ENCODE data around the gene GSK3B. TPM values are rescaled to one million over a fixed set of nuclear protein-coding genes. Genes with fewer than 3 reads are reported as not detected.
"Not testable (repeated sequence)": the region's sequence is repeated elsewhere in the genome, so short reads cannot be mapped to it uniquely, and the experiment has no call there.

Gene GSK3B
- total RNA-seq, 1 experiment from 2014 or later, result 55.2 TPM

DNA sequence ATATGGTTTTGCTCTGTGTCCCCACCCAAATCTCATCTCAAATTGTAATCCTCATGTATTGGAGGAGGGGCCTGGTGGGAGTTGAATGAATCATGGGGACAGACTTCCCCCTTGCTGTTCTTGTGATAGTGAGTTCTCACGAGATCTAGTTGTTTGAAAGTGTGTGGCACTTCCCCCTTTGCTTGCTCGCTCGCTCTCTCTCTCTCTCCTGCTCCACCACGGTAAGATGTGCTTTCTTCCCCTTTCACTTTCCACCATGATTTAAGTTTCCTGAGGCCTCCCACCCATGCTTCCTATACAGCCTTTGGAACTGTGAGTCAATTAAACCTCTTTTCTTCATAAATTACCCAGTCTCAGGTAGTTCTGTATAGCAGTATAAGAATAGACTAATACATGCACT, 60.7 kb downstream of the GSK3B start:
- no peak for DNase-seq (ENCODE audit: low read depth, low spot score)
- in situ Hi-C loops (cut with HindIII; ENCODE audit: low pct_unique_long_range_greater_than_20kb, low sequenced_read_pairs), result no loop called here

DNA sequence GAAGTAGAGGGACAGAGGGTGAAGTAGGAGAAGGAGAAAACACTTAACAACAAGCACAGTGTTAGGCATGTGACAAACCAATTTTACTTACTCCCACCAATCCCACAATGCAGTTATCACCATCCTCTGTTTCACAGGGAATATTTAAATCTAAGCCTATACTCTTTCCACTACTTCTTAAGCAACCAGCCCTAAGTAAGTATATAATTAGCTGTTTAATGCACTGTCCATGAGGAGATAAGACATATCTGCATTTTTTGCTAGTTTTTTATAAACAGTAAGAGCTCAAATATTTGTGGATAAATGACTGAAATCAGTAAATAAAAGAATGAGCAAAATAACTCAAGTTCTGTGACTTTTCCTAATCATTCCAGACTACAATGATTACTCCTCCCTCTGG, 62.7 kb downstream of the GSK3B start:
- no peak for DNase-seq (ENCODE audit: low read depth, low spot score)
- in situ Hi-C loops (cut with HindIII; ENCODE audit: low pct_unique_long_range_greater_than_20kb, low sequenced_read_pairs), result no loop called here

DNA sequence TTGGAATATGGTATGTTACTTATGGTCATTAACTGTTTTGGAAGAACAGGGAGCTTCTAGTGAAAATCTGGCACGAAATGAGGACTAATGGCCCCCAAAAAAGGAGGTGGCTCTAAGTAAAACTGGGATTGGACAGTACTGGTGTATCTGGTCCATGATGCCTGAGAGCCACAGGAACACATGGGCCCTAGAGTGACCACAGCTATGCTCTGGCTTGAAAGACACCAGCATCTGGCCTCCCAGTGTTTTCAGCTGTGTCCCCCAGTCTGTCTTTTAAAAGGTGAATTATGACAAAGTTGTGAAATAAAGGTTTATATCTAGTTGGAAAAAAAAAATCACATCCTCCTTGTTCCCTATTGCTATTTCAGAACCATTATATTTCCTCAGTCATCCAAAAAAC, 64.5 kb downstream of the GSK3B start:
- in situ Hi-C loops (cut with HindIII; ENCODE audit: low pct_unique_long_range_greater_than_20kb, low sequenced_read_pairs), result no loop called here
- DNase-seq (ENCODE audit: low read depth, low spot score), result no peak

DNA sequence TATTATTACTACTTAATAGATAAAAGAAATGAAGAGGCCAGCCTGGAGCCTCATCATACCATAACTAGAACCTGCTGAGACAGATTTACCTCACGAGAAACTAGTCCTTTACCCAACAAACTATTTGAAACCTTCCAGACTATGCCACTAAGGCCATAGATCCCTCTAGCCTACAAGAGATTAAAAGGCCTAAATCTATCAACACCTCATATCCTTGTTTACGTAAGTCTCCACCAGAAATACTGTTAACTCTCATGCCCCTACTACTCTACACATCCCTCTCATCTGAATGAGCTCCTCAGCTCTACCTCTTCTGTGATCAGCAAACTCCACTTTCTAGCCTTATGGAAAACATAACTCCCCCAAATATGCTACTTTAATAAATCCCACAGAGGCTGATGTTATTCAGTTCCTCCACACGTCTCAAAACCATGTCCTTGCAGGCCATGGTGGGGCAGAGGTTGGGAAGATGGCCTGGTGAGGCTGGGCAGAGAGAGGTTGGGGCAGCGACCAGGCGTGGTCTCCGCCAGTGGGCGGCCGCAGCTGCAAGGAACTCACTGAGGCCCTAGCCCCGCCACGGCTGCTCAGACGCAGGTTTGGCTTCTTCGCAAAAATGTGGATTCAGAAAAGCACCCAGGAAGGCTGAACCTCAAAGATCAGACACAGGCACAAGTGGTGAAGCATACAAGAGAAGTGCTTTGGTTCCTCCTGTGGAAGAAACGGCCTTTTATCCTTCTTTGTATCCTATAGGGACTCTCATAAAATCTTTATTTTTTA, 65.8 kb downstream of the GSK3B start:
- no peak for DNase-seq (ENCODE audit: low read depth, low spot score)
- in situ Hi-C loops (cut with HindIII; ENCODE audit: low pct_unique_long_range_greater_than_20kb, low sequenced_read_pairs), result no loop called here

DNA sequence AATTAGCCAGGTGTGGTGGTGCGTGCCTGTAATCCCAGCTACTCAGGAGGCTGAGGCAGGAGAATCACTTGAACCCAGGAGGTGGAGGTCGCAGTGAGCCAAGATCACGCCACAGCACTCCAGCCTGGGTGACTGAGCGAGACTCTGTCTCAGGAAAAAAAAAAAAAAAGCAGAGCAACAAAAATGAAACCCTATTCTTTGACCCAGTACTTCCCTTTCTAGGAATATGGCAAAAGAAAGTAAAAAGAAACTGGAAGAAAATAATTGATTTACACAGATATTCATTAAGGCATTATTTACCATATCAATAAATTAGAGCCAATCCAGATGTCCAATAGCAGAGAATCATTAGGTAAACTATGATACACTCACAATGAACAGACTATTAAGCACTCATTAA, 67.0 kb downstream of the GSK3B start:
- in situ Hi-C loops (cut with HindIII; ENCODE audit: low pct_unique_long_range_greater_than_20kb, low sequenced_read_pairs), result no loop called here
- DNase-seq (ENCODE audit: low read depth, low spot score), result no peak

DNA sequence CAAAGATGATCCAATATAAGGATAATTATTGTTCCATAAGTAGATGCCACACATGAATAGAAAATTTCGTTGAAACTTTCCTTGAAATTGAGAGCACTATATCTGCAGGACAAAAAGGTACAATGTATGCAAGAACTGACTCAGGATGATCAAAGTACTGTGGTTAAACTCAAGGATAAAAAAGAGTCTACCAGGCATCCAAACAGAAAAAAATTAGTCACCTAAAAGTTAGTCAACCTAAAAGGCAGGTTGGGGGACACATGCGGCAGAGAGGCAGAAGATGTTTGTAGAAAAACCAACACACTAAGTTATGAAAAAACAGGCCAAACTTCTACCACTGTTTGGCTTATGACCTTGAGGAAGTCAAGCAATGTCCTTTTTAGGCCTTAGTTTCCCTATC, 68.7 kb downstream of the GSK3B start:
- no peak for DNase-seq (ENCODE audit: low read depth, low spot score)
- in situ Hi-C loops (cut with HindIII; ENCODE audit: low pct_unique_long_range_greater_than_20kb, low sequenced_read_pairs), result no loop called here

DNA sequence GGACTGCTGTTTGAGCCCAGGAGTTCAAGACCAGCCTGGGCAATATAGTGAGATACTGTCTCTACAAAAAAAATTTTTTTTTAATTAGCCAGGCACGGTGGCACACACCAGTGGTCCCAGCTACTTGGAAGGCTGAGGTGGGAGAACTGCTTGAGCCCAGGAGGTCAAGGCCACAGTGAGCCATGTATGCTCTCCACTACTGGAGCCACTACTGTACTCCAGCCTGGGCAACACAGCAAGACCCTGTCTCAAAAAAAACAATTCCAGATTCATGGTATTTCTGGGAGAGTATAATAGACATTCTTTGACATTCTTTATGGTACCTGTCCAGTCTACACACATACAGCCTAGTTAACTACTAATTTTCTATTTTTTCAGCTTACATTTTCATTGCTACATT, 70.1 kb downstream of the GSK3B start:
- in situ Hi-C loops (cut with HindIII; ENCODE audit: low pct_unique_long_range_greater_than_20kb, low sequenced_read_pairs), result no loop called here
- DNase-seq (ENCODE audit: low read depth, low spot score), result no peak

DNA sequence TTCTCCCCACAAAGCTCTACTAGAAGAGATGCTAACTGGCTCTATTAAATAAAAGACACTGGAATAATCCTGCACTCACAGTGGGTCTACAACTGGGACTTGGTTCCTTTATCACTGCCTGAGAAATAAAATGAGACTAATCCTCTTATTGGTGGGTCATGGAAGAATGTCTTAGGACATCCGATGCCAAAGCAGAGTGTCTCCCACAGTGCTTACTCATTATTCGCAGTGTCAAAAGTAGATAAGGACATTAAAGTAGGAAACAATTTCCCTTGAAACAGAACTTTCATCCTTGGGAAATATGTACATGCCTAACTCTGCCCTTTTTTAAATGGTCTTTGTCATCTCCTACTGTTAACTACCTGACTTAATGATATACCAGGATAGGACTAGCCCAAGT, 71.5 kb downstream of the GSK3B start:
- no peak for DNase-seq (ENCODE audit: low read depth, low spot score)
- in situ Hi-C loops (cut with HindIII; ENCODE audit: low pct_unique_long_range_greater_than_20kb, low sequenced_read_pairs), result no loop called here

DNA sequence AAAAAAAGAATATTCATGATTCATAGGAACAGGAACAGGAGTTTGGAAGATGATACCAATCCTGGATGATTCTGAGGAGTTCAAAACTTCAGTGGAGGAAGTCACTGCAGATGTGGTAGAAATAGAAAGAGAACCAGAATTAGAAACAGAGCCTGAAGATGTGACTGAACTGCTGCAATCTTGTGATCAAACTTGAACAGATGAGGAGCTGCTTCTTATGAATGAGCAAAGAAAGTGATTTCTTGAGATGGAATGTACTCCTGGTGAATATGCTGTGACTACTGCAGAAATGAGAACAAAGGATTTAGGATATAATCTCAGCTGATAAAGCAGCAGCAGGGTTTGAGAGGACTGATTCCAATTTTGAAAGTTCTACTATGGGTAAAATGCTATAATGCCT, 72.7 kb downstream of the GSK3B start:
- in situ Hi-C loops (cut with HindIII; ENCODE audit: low pct_unique_long_range_greater_than_20kb, low sequenced_read_pairs), result no loop called here
- no peak for DNase-seq (ENCODE audit: low read depth, low spot score)

DNA sequence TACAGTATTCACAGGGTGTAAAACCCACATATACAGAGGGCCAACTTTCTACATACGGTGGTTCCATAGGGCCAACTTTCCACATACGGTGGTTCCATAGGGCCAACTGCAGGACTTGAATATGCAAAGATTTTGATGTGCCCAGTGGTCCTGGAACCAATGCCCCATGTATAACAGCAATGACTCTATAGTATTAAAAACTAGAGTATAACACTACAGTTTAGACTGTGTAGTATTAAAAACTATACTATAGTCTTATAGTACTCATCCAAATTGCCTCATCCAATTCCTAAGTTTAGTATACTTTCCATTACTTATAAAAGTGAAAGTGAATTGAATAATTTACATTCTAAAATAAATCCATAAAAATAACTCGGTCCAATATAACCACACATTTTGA, 75.9 kb downstream of the GSK3B start:
- in situ Hi-C loops (cut with HindIII; ENCODE audit: low pct_unique_long_range_greater_than_20kb, low sequenced_read_pairs), result no loop called here
- no peak for DNase-seq (ENCODE audit: low read depth, low spot score)

DNA sequence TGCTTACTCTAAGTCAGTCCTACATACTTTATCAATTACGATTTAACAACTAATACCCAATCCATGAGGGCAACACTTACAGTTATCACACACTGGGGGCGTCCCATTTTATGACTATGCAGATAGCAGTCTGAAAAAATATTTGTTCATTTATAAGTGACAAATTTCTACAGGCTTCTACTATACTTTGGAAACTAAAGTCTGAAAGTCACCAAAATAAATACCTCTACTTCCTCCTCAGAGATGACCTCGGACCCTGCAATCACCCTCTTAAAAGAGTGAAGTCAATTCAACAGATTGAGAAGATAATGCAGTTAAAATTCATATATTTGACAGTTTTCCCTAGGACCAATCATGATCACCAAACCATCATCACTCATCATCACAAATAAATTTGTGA, 76.6 kb downstream of the GSK3B start:
- no peak for DNase-seq (ENCODE audit: low read depth, low spot score)
- in situ Hi-C loops (cut with HindIII; ENCODE audit: low pct_unique_long_range_greater_than_20kb, low sequenced_read_pairs), result no loop called here

DNA sequence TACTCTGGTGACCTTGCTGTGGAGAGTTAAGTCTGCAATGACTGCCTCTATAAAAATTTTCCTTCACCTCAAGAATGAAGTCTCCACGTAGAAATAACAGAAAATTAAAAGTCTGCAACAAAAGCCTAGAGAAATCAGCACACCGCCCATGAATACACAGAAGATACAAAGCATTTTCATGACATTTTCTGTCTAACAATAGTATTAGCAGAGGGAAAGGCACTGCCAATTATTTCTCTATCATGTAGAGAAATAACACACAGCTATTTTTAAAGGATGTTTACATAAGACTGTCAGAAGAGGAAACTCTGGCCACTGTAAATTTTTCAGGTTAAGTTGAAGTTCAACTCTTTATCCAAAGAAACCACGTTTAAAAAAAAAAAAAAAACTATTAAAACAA, 80.8 kb downstream of the GSK3B start:
- DNase-seq (ENCODE audit: low read depth, low spot score), result no peak
- in situ Hi-C loops (cut with HindIII; ENCODE audit: low pct_unique_long_range_greater_than_20kb, low sequenced_read_pairs), result no loop called here

DNA sequence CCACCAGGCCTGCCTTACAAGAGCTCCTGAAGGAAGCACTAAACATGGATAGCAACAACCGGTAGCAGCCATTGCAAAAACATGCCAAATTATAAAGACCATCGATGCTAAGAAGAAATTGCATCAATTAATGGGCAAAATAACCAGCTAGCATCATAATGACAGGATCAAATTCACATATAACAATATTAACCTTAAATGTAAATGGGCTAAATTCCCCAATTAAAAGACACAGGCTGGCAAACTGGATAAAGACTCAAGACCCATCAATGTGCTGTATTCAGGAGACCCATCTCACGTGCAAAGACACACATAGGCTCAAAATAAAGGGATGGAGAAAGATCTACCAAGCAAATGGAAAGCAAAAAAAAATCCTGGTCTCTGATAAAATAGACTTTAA, 88.5 kb downstream of the GSK3B start:
- DNase-seq (ENCODE audit: low read depth, low spot score); in situ Hi-C loops (cut with HindIII; ENCODE audit: low pct_unique_long_range_greater_than_20kb, low sequenced_read_pairs): not testable (repeated sequence)

DNA sequence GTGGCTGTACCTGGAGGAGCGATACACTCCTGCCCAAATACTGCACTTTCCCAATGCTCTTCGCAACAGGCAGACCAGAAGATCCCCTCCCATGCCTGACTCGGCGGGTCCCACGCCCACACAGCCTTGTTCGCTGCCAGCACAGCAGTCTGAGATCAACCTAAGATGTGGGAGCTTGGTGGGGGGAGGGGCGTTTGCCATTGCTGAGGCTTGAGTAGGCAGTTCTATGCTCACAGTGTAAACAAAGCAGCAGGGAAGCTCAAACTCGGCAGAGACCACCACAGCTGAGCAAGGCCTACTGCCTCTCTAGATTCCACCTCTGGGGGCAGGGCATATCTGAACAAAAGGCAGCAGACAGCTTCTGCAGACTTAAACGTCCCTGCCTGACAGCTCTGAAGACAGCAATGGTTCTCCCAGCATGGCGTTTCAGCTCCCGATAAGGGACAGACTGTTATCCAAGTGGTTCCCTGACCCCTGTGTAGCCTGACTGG, 90.2 kb downstream of the GSK3B start:
- in situ Hi-C loops (cut with HindIII; ENCODE audit: low pct_unique_long_range_greater_than_20kb, low sequenced_read_pairs); DNase-seq (ENCODE audit: low read depth, low spot score): not testable (repeated sequence)

DNA sequence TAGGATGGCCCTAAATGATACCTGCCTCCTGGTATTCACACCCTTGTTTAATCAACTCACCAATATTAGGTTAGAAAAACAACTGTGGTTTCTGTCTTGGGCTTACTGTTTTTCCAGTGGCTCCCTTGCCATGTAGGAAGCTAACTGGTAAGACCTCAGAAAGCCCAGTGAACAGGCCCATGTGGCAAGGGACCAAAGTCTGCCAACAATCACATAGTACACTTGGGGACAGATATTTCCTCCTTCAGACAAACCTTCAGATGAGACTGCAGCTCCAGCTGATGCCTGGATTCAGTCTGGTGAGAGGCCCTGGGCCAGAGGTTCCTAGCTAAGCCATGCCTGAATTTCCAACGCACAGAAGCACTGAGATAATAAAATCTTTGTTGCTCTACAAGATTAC, 96.1 kb downstream of the GSK3B start:
- in situ Hi-C loops (cut with HindIII; ENCODE audit: low pct_unique_long_range_greater_than_20kb, low sequenced_read_pairs), result no loop called here
- no peak for DNase-seq (ENCODE audit: low read depth, low spot score)

DNA sequence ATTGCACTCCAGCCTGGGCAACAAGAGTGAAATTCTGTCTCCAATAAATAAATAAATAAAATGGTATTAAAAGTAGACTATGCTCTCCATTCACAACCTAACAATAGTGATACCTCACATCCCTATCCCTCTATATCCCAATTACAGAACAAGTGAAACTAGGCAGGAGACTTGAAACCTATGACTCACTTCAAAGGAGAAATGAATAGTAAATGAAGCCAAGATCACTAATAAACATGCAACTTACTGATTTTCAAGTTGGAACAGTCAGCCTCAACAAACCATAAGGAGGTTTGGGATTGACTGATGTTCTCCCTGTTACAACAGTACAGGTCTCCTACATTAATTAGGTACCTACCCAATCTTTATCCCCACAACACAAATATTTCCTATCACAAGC, 103.4 kb downstream of the GSK3B start:
- DNase-seq (ENCODE audit: low read depth, low spot score), result no peak
- in situ Hi-C loops (cut with HindIII; ENCODE audit: low pct_unique_long_range_greater_than_20kb, low sequenced_read_pairs), result no loop called here

DNA sequence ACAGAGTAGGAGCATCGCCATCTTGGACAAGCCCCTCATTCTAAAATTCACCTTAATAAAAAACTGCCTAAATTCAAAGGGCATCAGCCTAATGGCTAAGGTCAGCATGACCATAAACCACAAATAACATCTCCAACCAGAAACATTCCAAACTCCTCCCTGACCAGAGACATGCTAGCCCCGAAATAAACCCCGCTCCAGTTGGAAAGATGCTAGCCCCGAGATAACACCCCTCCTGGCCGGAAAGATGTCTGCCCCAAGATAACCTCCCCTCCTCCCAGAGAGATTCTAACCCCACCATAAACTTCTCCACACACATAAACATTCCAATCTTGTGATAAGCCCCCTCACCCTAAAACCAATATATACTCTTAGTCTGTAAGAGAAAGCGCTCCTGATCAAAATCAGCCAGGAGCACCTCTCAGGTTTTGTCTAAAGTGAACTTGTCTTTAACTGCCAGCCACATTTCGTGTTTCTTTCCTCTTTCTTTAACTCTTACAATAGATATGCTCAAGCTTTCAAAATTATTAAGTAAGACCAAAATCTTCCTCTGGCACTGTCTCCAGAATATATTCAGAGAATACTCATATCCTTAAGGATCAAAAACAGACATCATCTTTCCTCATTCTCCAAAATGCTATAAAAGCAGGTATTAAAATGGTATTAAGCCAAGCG, 104.1 kb downstream of the GSK3B start:
- no peak for DNase-seq (ENCODE audit: low read depth, low spot score)
- in situ Hi-C loops (cut with HindIII; ENCODE audit: low pct_unique_long_range_greater_than_20kb, low sequenced_read_pairs), result no loop called here

DNA sequence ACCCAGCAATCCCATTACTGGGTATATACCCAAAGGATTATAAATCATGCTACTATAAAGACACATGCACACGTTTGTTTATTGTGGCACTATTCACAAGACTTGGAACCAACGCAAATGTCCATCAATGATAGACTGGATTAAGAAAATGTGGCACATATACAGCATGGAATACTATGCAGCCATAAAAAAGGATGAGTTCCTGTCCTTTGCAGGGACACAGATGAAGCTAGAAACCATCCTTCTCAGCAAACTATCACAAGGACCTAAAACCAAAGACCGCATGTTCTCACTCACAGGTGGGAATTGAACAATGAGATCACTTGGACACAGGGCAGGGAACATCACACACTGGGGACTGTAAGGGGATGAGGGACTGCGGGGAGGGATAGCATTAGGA, 107.4 kb downstream of the GSK3B start:
- DNase-seq (ENCODE audit: low read depth, low spot score); in situ Hi-C loops (cut with HindIII; ENCODE audit: low pct_unique_long_range_greater_than_20kb, low sequenced_read_pairs): not testable (repeated sequence)

DNA sequence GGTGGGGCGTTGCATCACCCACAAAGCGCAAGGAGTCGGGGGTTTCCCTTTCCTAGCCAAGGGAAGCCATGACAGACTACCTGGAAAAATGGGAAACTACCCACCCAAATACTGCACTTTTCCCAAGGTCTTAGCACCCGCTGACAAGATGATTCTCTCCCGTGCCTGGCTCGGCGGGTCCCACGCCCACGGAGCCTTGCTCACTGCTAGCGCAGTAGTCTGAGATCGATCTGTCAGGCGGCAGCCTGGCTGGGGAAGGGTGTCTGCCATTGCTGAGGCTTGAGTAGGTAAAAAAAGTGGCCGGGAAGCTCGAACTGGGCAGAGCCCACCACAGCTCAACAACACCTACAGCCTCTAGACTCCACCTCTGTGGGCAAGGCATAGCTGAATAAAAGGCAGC, 112.9 kb downstream of the GSK3B start:
- in situ Hi-C loops (cut with HindIII; ENCODE audit: low pct_unique_long_range_greater_than_20kb, low sequenced_read_pairs), result no loop called here
- DNase-seq (ENCODE audit: low read depth, low spot score), result no peak

Data from SK-MEL-5 (cell line).